IMR-90 (cell line): Measurements from ENCODE around the gene SERPINA5. TPM values are rescaled to one million over a fixed set of nuclear protein-coding genes. Genes with fewer than 3 reads are reported as not detected.

ENCODE experiments used
- ATAC-seq: fragments of 200-7000 bp; cut with Tn5 transposase; 2 replicates; pipeline ENCODE4 v1.9.1; 2020; ENCODE audit warnings: low read depth, mild to moderate bottlenecking, moderate library complexity
- BruUV-seq: library from RNA; stranded (reverse); fragments of 400-500 nt; replicated peaks from 2 replicates; lab custom pipeline; 2021; lab: Mats Ljungman, UMichigan
- CTCF ChIA-PET: fragments of 300-600 bp; formaldehyde crosslinking; extraction: SDS; loops from one replicate; lab custom pipeline; 2021; ENCODE audit warnings: antibody characterized with exemption; lab: Yijun Ruan, JAX
- POLR2A ChIA-PET: fragments of 300-600 bp; sonication (Branson Sonifier 250); formaldehyde crosslinking; loops from one replicate; lab custom pipeline; 2022; ENCODE audit warnings: antibody characterized with exemption; ENCODE audit not compliant: unreplicated experiment; lab: Charles Lee
- DNase-seq: peaks from one replicate; pipeline ENCODE4 v3.0.0; 2013
- H2AFZ ChIP-seq: replicated peaks from 2 replicates; pipeline ENCODE3; 2013; ENCODE audit warnings: low read length, mild to moderate bottlenecking; ENCODE audit not compliant: poor library complexity
- H2AK5ac ChIP-seq: 2 replicates; pipeline ENCODE4 v1.6.1; 2013; ENCODE audit warnings: low read depth, low read length, inconsistent platforms
- H2AK9ac ChIP-seq: replicated peaks from 2 replicates; pipeline ENCODE3; 2013; ENCODE audit warnings: mild to moderate bottlenecking, low read depth, low read length, moderate library complexity; ENCODE audit not compliant: poor library complexity
- H2BK120ac ChIP-seq: 2 replicates; pipeline ENCODE4 v1.6.1; 2013; ENCODE audit warnings: low read depth, low read length, inconsistent platforms
- H2BK15ac ChIP-seq: 3 replicates; pipeline ENCODE4 v1.6.1; 2013; ENCODE audit warnings: low read depth, low read length, inconsistent platforms
- H2BK20ac ChIP-seq: 2 replicates; pipeline ENCODE4 v1.6.1; 2013; ENCODE audit warnings: low read depth, mild to moderate bottlenecking, inconsistent platforms, low read length, moderate library complexity
- H2BK5ac ChIP-seq: 2 replicates; pipeline ENCODE4 v1.6.1; 2013; ENCODE audit warnings: mild to moderate bottlenecking, low read depth, low read length, inconsistent platforms; ENCODE audit not compliant: poor library complexity, severe bottlenecking
- H3K14ac ChIP-seq: replicated peaks from 2 replicates; pipeline ENCODE4 v1.6.1; 2013; ENCODE audit warnings: low read depth, low read length, inconsistent platforms
- H3K18ac ChIP-seq: 2 replicates; pipeline ENCODE4 v1.6.1; 2013; ENCODE audit warnings: low read depth, low read length, control low read depth
- H3K23ac ChIP-seq: 2 replicates; pipeline ENCODE4 v1.6.1; 2013; ENCODE audit warnings: low read depth, low read length, inconsistent platforms
- H3K27ac ChIP-seq: 2 replicates; pipeline ENCODE4 v1.5.1; 2013; ENCODE audit warnings: mild to moderate bottlenecking, control low read depth, low read length; ENCODE audit not compliant: insufficient read depth
- H3K27me3 ChIP-seq: 2 replicates; pipeline ENCODE4 v1.6.1; 2013; ENCODE audit warnings: low read length; ENCODE audit not compliant: control insufficient read depth, insufficient read depth
- H3K36me3 ChIP-seq: 2 replicates; pipeline ENCODE4 v1.6.1; 2013; ENCODE audit warnings: low read length, mixed read lengths; ENCODE audit not compliant: control insufficient read depth, insufficient read depth
- H3K4ac ChIP-seq: 2 replicates; pipeline ENCODE4 v1.6.1; 2013; ENCODE audit warnings: low read depth, low read length, inconsistent platforms
- H3K4me1 ChIP-seq: 2 replicates; pipeline ENCODE4 v1.6.1; 2013; ENCODE audit warnings: low read length, mixed read lengths; ENCODE audit not compliant: control insufficient read depth, insufficient read depth
- H3K4me2 ChIP-seq: 2 replicates; pipeline ENCODE4 v1.6.1; 2013; ENCODE audit warnings: low read depth, mild to moderate bottlenecking, control low read depth, low read length, moderate library complexity
- H3K4me3 ChIP-seq: 2 replicates; pipeline ENCODE4 v1.5.1; 2013; ENCODE audit warnings: low read depth, mild to moderate bottlenecking, control low read depth, low read length, moderate library complexity; ENCODE audit not compliant: insufficient read depth
- H3K56ac ChIP-seq: 2 replicates; pipeline ENCODE4 v1.6.1; 2013; ENCODE audit warnings: low read length, inconsistent platforms; ENCODE audit not compliant: insufficient read depth; ENCODE audit errors: extremely low read depth
- H3K79me1 ChIP-seq, 2 experiments: 2 replicates each; pipeline ENCODE4 v1.6.1; 2013; ENCODE audit warnings: low read length in 2 of 2, inconsistent platforms in 1 of 2, low read depth in 1 of 2
- H3K9ac ChIP-seq: 2 replicates; pipeline ENCODE4 v1.6.1; 2013; ENCODE audit warnings: low read depth, low read length, control low read depth
- H3K9me1 ChIP-seq: 2 replicates; pipeline ENCODE4 v1.6.1; 2013; ENCODE audit warnings: low read length, inconsistent platforms; ENCODE audit not compliant: insufficient read depth
- H3K9me3 ChIP-seq: 2 replicates; pipeline ENCODE4 v1.6.1; 2013; ENCODE audit warnings: low read length; ENCODE audit not compliant: control insufficient read depth, insufficient read depth
- H4K20me1 ChIP-seq: 2 replicates; pipeline ENCODE4 v1.6.1; 2013; ENCODE audit warnings: low read length, inconsistent platforms; ENCODE audit not compliant: insufficient read depth
- H4K5ac ChIP-seq: 2 replicates; pipeline ENCODE4 v1.6.1; 2013; ENCODE audit warnings: mild to moderate bottlenecking, low read depth, low read length, control low read depth
- H4K8ac ChIP-seq, 2 experiments: 2 replicates each; pipeline ENCODE4 v1.6.1; 2013; ENCODE audit warnings: low read depth in 2 of 2, low read length in 2 of 2, control low read depth in 1 of 2, inconsistent platforms in 1 of 2
- H4K91ac ChIP-seq: 2 replicates; pipeline ENCODE4 v1.6.1; 2013; ENCODE audit warnings: low read depth, low read length, inconsistent platforms; ENCODE audit not compliant: insufficient read depth
- CEBPB ChIP-seq: IDR thresholded peaks from 2 replicates; pipeline ENCODE4 v1.6.1; 2012; ENCODE audit warnings: low read depth, low read length, improper control_type of control experiment
- MAFK ChIP-seq: IDR thresholded peaks from 2 replicates; pipeline ENCODE4 v1.6.1; 2012; ENCODE audit warnings: low read depth, low read length, improper control_type of control experiment
- MAZ ChIP-seq: IDR thresholded peaks from 2 replicates; pipeline ENCODE4 v1.6.1; 2012; ENCODE audit warnings: low read depth, mild to moderate bottlenecking, low read length, improper control_type of control experiment, moderate library complexity, borderline replicate concordance
- POLR2A ChIP-seq: IDR thresholded peaks from 2 replicates; pipeline ENCODE4 v1.6.1; 2012; ENCODE audit warnings: mild to moderate bottlenecking, low read depth, low read length
- RAD21 ChIP-seq: IDR thresholded peaks from 2 replicates; pipeline ENCODE4 v1.6.1; 2012; ENCODE audit warnings: low read length, improper control_type of control experiment
- USF2 ChIP-seq: fragments of 150-350 bp; IDR thresholded peaks from 2 replicates; pipeline ENCODE4 v1.6.1; 2017; ENCODE audit warnings: mild to moderate bottlenecking, antibody characterized with exemption, low read length, low read depth
- WGBS, 2 experiments: methylation state at CpG; one replicate each; pipeline versions ENCODE4 v1.1.5 to v1.1.7; 2013; ENCODE audit warnings: missing lambda C conversion rate in 2 of 2; ENCODE audit not compliant: insufficient read length in 1 of 2; ENCODE audit errors: extremely low coverage in 2 of 2; 5-methylcytosine and 5-hydroxymethylcytosine counted together
- dilution Hi-C: fragments of 300-500 bp; cut with HindIII; formaldehyde crosslinking; loops from one replicate; pipeline ENCODE4 v1.14.3; 2018; ENCODE audit warnings: low sequenced_read_pairs; ENCODE audit not compliant: unreplicated experiment
- in situ Hi-C: fragments of 300-500 bp; cut with MboI; formaldehyde crosslinking; loops from 3 replicates; pipeline ENCODE4 v1.14.3; 2019; ENCODE audit warnings: low sequenced_read_pairs, inconsistent platforms, mixed read lengths
- intact Hi-C: fragments of 100-400 bp; cut with micrococcal nuclease; formaldehyde crosslinking; loops from 2 replicates; pipeline ENCODE4 v1.10.0; 2022
- polyA plus RNA-seq, 3 experiments: library from polyadenylated mRNA; depleted of rRNA; stranded (reverse); fragments of >200 nt; gene quantifications; 2 replicates each; pipeline ENCODE4 v1.2.3, GENCODE V29; 2012; ENCODE audit warnings: low replicate concordance in 1 of 3
- total RNA-seq: library from RNA; depleted of rRNA; stranded (reverse); fragments of >200 nt; gene quantifications from 2 replicates; pipeline ENCODE4 v1.2.3, GENCODE V29; 2012

SERPINA5 gene
- total and polyA plus RNA-seq, 2 of the 4 experiments (the other 2 are of a cell fraction): not detected

GRCh38 chr14:94571395-94571794 lies 9.8 kb upstream of the SERPINA5 start:
- no peaks in the 10 kb centered on the region; the same call in 1 of the 2 replicates for H3K27me3 ChIP-seq
- no peak overlapping the region for H3K18ac ChIP-seq
- peaks cover 2% of the 10 kb centered on the region; the same call in 1 of the 2 replicates for H3K9me3 ChIP-seq
- no peak overlapping the region for H3K9ac ChIP-seq
- no peak overlapping the region; a peak in 1 of 4 replicates for H4K8ac ChIP-seq
- ATAC-seq (no peak), DNase-seq (no peak)
- H3K14ac ChIP-seq: no peak overlapping the region
- H2BK20ac ChIP-seq: no peak overlapping the region
- no CpG with 5 or more reads among the region's 7 CpGs for WGBS, 2 experiments
- H3K79me1 ChIP-seq: no peaks in the 10 kb centered on the region
- H4K5ac ChIP-seq: no peak overlapping the region
- H3K27ac ChIP-seq: no peak overlapping the region
- no TSS peak for BruUV-seq
- no peak overlapping the region for H2AK9ac ChIP-seq
- no peak overlapping the region for H2AFZ ChIP-seq
- H3K56ac ChIP-seq: no peak overlapping the region
- no peak overlapping the region for H2AK5ac ChIP-seq
- H2BK15ac ChIP-seq: no peak overlapping the region
- POLR2A ChIA-PET: no interaction called here
- TF ChIP-seq RAD21 (no peak), POLR2A (no peak), MAZ (no peak), USF2 (no peak), CEBPB (no peak), MAFK (no peak)
- H2BK5ac ChIP-seq: no peak overlapping the region
- H3K4me3 ChIP-seq: no peak overlapping the region
- no peaks in the 10 kb centered on the region for H3K9me1 ChIP-seq
- intact Hi-C loops: no loop called here
- H3K36me3 ChIP-seq: no peaks in the 10 kb centered on the region
- no peak overlapping the region for H3K4ac ChIP-seq
- dilution Hi-C loops: no loop called here
- CTCF ChIA-PET: interaction anchor here (0.6 kb wide), 1 partner anchor 707 kb away, joined by 3 read pairs; no protein-coding TSS in a partner anchor
- H3K4me2 ChIP-seq: no peak overlapping the region
- H3K4me1 ChIP-seq: no peaks in the 10 kb centered on the region
- in situ Hi-C loops: no loop called here
- no peaks in the 10 kb centered on the region for H4K20me1 ChIP-seq
- H3K23ac ChIP-seq: no peak overlapping the region
- H2BK120ac ChIP-seq: no peak overlapping the region
- no peak overlapping the region for H4K91ac ChIP-seq
